Neural cell (in vitro differentiated cells): ENCODE measurements around the gene ZNF205. TPM values are rescaled to one million over a fixed set of nuclear protein-coding genes. Genes with fewer than 3 reads are reported as not detected.

ENCODE experiments used
- H2AFZ ChIP-seq: fragments of 200-600, 300-800 bp; sonication (generic), shearing (Covaris generic); 2 replicates; pipeline ENCODE4 v1.6.0; 2014; ENCODE audit warnings: low read depth, mild to moderate bottlenecking, antibody characterized with exemption, low read length, moderate library complexity
- H3F3A ChIP-seq: fragments of 200-600 bp; shearing (Covaris generic); 2 replicates; pipeline ENCODE4 v1.6.1; 2016; ENCODE audit warnings: mild to moderate bottlenecking, moderate library complexity, mixed read lengths, antibody characterized with exemption, low read length; ENCODE audit not compliant: insufficient read depth, poor library complexity, severe bottlenecking
- H3K27ac ChIP-seq: fragments of 200-600, 300-800 bp; sonication (generic), shearing (Covaris generic); 2 replicates; pipeline ENCODE4 v1.5.1; 2014; ENCODE audit warnings: mild to moderate bottlenecking, low read length, moderate library complexity
- H3K27me3 ChIP-seq: fragments of 300-800, 200-600 bp; sonication (generic), shearing (Covaris generic); 2 replicates; pipeline ENCODE4 v1.6.0; 2014; ENCODE audit warnings: mild to moderate bottlenecking, low read depth, low read length, moderate library complexity; ENCODE audit not compliant: insufficient read depth
- H3K36me3 ChIP-seq: fragments of 300-800, 200-600 bp; sonication (generic), shearing (Covaris generic); 2 replicates; pipeline ENCODE4 v1.5.1; 2014; ENCODE audit warnings: mild to moderate bottlenecking, antibody characterized with exemption, low read length, moderate library complexity; ENCODE audit not compliant: insufficient read depth
- H3K4me2 ChIP-seq: fragments of 300-800, 200-600 bp; sonication (generic), shearing (Covaris generic); 2 replicates; pipeline ENCODE4 v1.6.0; 2014; ENCODE audit warnings: mild to moderate bottlenecking, low read length
- H3K4me3 ChIP-seq: fragments of 300-800, 200-600 bp; sonication (generic), shearing (Covaris generic); 2 replicates; pipeline ENCODE4 v1.5.1; 2014; ENCODE audit warnings: mild to moderate bottlenecking, low read length, moderate library complexity
- H3K79me2 ChIP-seq: fragments of 200-600 bp; shearing (Covaris generic); replicated peaks from 2 replicates; pipeline ENCODE4 v1.6.0; 2014; ENCODE audit warnings: mild to moderate bottlenecking, low read length, moderate library complexity; ENCODE audit not compliant: insufficient read depth
- H3K9ac ChIP-seq: fragments of 300-800, 200-600 bp; sonication (generic), shearing (Covaris generic); 2 replicates; pipeline ENCODE4 v1.6.1; 2016; ENCODE audit warnings: mild to moderate bottlenecking, low read length, mixed read lengths
- H3K9me2 ChIP-seq: fragments of 200-600 bp; shearing (Covaris generic); 2 replicates; pipeline ENCODE4 v1.6.1; 2016; ENCODE audit warnings: mild to moderate bottlenecking, low read length, mixed read lengths; ENCODE audit not compliant: insufficient read depth
- H3K9me3 ChIP-seq: fragments of 200-600, 300-800 bp; sonication (generic), shearing (Covaris generic); 2 replicates; pipeline ENCODE4 v1.6.1; 2016; ENCODE audit warnings: mild to moderate bottlenecking, mixed run types, low read length, moderate library complexity, mixed read lengths
- H4K20me1 ChIP-seq: fragments of 200-600 bp; shearing (Covaris generic); 2 replicates; pipeline ENCODE4 v1.6.1; 2016; ENCODE audit warnings: mild to moderate bottlenecking, mixed run types; ENCODE audit not compliant: insufficient read depth
- CTCF ChIP-seq: fragments of 450-650 bp; IDR thresholded peaks from 2 replicates; pipeline ENCODE4 v1.5.1; 2014; ENCODE audit warnings: antibody characterized with exemption, mild to moderate bottlenecking, moderate library complexity; ENCODE audit not compliant: poor library complexity, severe bottlenecking
- EP300 ChIP-seq: fragments of 450-650 bp; conservative IDR thresholded peaks from 2 replicates; pipeline ENCODE4 v1.6.1; 2014; ENCODE audit warnings: antibody characterized with exemption, mild to moderate bottlenecking, moderate library complexity; ENCODE audit not compliant: poor library complexity, severe bottlenecking
- EZH2 ChIP-seq: fragments of 200-600, 300-800 bp; shearing (Covaris generic), sonication (generic); IDR thresholded peaks from 2 replicates; pipeline ENCODE4 v1.6.1; 2014; ENCODE audit warnings: antibody characterized with exemption, low read length, borderline replicate concordance, mild to moderate bottlenecking; ENCODE audit not compliant: insufficient read depth, poor library complexity, severe bottlenecking
- MXI1 ChIP-seq: fragments of 450-650 bp; conservative IDR thresholded peaks from 2 replicates; pipeline ENCODE4 v1.6.1; 2014; ENCODE audit warnings: antibody characterized with exemption, mild to moderate bottlenecking; ENCODE audit not compliant: poor library complexity, severe bottlenecking
- POLR2AphosphoS5 ChIP-seq: IDR thresholded peaks from 2 replicates; pipeline ENCODE4 v1.6.1; 2012
- RAD21 ChIP-seq: fragments of 450-650 bp; conservative IDR thresholded peaks from 2 replicates; pipeline ENCODE4 v1.6.1; 2014; ENCODE audit warnings: antibody characterized with exemption, mild to moderate bottlenecking, moderate library complexity
- REST ChIP-seq: IDR thresholded peaks from 2 replicates; pipeline ENCODE4 v1.6.1; 2012; ENCODE audit warnings: borderline replicate concordance
- SMC3 ChIP-seq: fragments of 450-650 bp; conservative IDR thresholded peaks from 2 replicates; pipeline ENCODE4 v1.6.1; 2014; ENCODE audit warnings: antibody characterized with exemption, mild to moderate bottlenecking, moderate library complexity; ENCODE audit not compliant: poor library complexity
- TAF1 ChIP-seq: IDR thresholded peaks from 2 replicates; pipeline ENCODE4 v1.6.1; 2012; ENCODE audit warnings: low read depth
- polyA plus RNA-seq: library from polyadenylated mRNA; depleted of rRNA; stranded (reverse); fragments of >200 nt; gene quantifications from 2 replicates; pipeline ENCODE4 v1.2.3, GENCODE V29; 2014

ZNF205 gene
- polyA plus RNA-seq, 1 donor from 2014 or later: 30.0 TPM

- no peaks in the 10 kb centered on the region for H3K79me2 ChIP-seq
- H3K36me3 ChIP-seq: no peaks in the 10 kb centered on the region
- H4K20me1 ChIP-seq: no peaks in the 10 kb centered on the region
- H3K4me3 ChIP-seq: no peak overlapping the region
- no peak overlapping the region for H3K4me2 ChIP-seq
- no peaks in the 10 kb centered on the region for H3K27me3 ChIP-seq
- no peak overlapping the region for H2AFZ ChIP-seq
- no peaks in the 10 kb centered on the region for H3F3A ChIP-seq
- H3K9me3 ChIP-seq: no peaks in the 10 kb centered on the region
- no peak overlapping the region for H3K27ac ChIP-seq
- no peak overlapping the region for H3K9ac ChIP-seq
- H3K9me2 ChIP-seq: no peaks in the 10 kb centered on the region
- TF ChIP-seq POLR2AphosphoS5 (no peak), TAF1 (no peak), EZH2 (no peak), SMC3 (no peak)
These were observed 38.9 kb upstream of the ZNF205 start for GRCh38 chr16:3073448-3073847.

- Histone ChIP-seq H3K9me2 (no peaks in the 10 kb centered on the region), H3K9me3 (no peaks in the 10 kb centered on the region), H3K4me3 (no peak overlapping the region), H3K27ac (no peak overlapping the region), H3K36me3 (no peaks in the 10 kb centered on the region), H3K4me2 (no peak overlapping the region), H3K9ac (no peak overlapping the region), H3F3A (no peaks in the 10 kb centered on the region), H3K79me2 (no peaks in the 10 kb centered on the region), H3K27me3 (no peaks in the 10 kb centered on the region), H2AFZ (no peak overlapping the region), H4K20me1 (no peaks in the 10 kb centered on the region)
- TF ChIP-seq EP300: no peak
- TF ChIP-seq RAD21: no peak
- TF ChIP-seq POLR2AphosphoS5: no peak
- TF ChIP-seq CTCF: no peak
- TF ChIP-seq EZH2: no peak
- TF ChIP-seq TAF1: no peak
- no peak for TF ChIP-seq MXI1
- no peak for TF ChIP-seq REST
- TF ChIP-seq SMC3: no peak
These were observed 37.4 kb upstream of the ZNF205 start for GRCh38 chr16:3074860-3075522.
